ENCODE results near the gene NEGR1.

The NEGR1 gene

GRCh38 chr1:71351438-71351837 lies 930.9 kb downstream of the NEGR1 start:
- Histone ChIP-seq H3K4me1 (ENCODE audit: low read length) (no peaks in the 10 kb centered on the region), H3K27ac (ENCODE audit: low read length) (no peak overlapping the region), H3K36me3 (replicated peaks; ENCODE audit: low read depth, low read length) (no peaks in the 10 kb centered on the region), H3K27me3 (ENCODE audit: low read depth, low read length) (no peaks in the 10 kb centered on the region), H4K20me1 (ENCODE audit: insufficient read depth, low read length) (no peaks in the 10 kb centered on the region), H2AFZ (ENCODE audit: low read depth, low read length) (no peak overlapping the region), H3K4me3 (ENCODE audit: low read length) (no peak overlapping the region), H3K79me2 (ENCODE audit: low read length) (no peaks in the 10 kb centered on the region), H3K4me2 (ENCODE audit: low read length) (no peak overlapping the region), H3K9ac (ENCODE audit: low read length) (no peak overlapping the region), H3K9me3 (ENCODE audit: insufficient read depth, low read length) (no peaks in the 10 kb centered on the region)
- TF ChIP-seq CTCF (IDR thresholded peaks at IDR 0.05; ENCODE audit: low read depth, low read length) (no peak), EZH2phosphoT487 (IDR thresholded peaks at IDR 0.05; ENCODE audit: low read depth) (no peak)

- H3K9ac ChIP-seq (ENCODE audit: low read length), result no peak overlapping the region
- TF ChIP-seq CTCF (IDR thresholded peaks at IDR 0.05; ENCODE audit: low read depth, low read length) (no peak), EZH2phosphoT487 (IDR thresholded peaks at IDR 0.05; ENCODE audit: low read depth) (no peak)
- no peaks in the 10 kb centered on the region for H3K79me2 ChIP-seq (ENCODE audit: low read length)
- no peak overlapping the region for H3K4me2 ChIP-seq (ENCODE audit: low read length)
- no peaks in the 10 kb centered on the region for H3K36me3 ChIP-seq (replicated peaks; ENCODE audit: low read depth, low read length)
- no peaks in the 10 kb centered on the region for H3K27me3 ChIP-seq (ENCODE audit: low read depth, low read length)
- H3K9me3 ChIP-seq (ENCODE audit: insufficient read depth, low read length), result no peaks in the 10 kb centered on the region
- no peak overlapping the region for H2AFZ ChIP-seq (ENCODE audit: low read depth, low read length)
- H3K4me1 ChIP-seq (ENCODE audit: low read length), result no peaks in the 10 kb centered on the region
- H3K27ac ChIP-seq (ENCODE audit: low read length), result no peak overlapping the region
- H4K20me1 ChIP-seq (ENCODE audit: insufficient read depth, low read length), result no peaks in the 10 kb centered on the region
- H3K4me3 ChIP-seq (ENCODE audit: low read length), result no peak overlapping the region
Observed at GRCh38 chr1:71350805-71351204, 931.5 kb downstream of the NEGR1 start.

- no peaks in the 10 kb centered on the region for H4K20me1 ChIP-seq (ENCODE audit: insufficient read depth, low read length)
- no peaks in the 10 kb centered on the region for H3K4me1 ChIP-seq (ENCODE audit: low read length)
- no peaks in the 10 kb centered on the region for H3K27me3 ChIP-seq (ENCODE audit: low read depth, low read length)
- no peak overlapping the region for H3K4me2 ChIP-seq (ENCODE audit: low read length)
- no peaks in the 10 kb centered on the region for H3K36me3 ChIP-seq (replicated peaks; ENCODE audit: low read depth, low read length)
- TF ChIP-seq CTCF (IDR thresholded peaks at IDR 0.05; ENCODE audit: low read depth, low read length), result no peak
- no peak overlapping the region for H3K9ac ChIP-seq (ENCODE audit: low read length)
- no peaks in the 10 kb centered on the region for H3K9me3 ChIP-seq (ENCODE audit: insufficient read depth, low read length)
- no peaks in the 10 kb centered on the region for H3K79me2 ChIP-seq (ENCODE audit: low read length)
- no peak overlapping the region for H3K4me3 ChIP-seq (ENCODE audit: low read length)
- H2AFZ ChIP-seq (ENCODE audit: low read depth, low read length), result no peak overlapping the region
- H3K27ac ChIP-seq (ENCODE audit: low read length), result no peak overlapping the region
Observed at GRCh38 chr1:71350330-71350729, 932.0 kb downstream of the NEGR1 start.
